CD4-positive, alpha-beta T cell treated with Interleukin-17A for 4 hours (primary cell): ENCODE data around the gene MBD5.

Experiments
- DNase-seq: peaks from one replicate; pipeline ENCODE4 v3.0.0-alpha.2; 2020; ENCODE audit warnings: mixed read lengths

The MBD5 gene

GRCh38 chr2:148026573-148026972 lies 5.7 kb downstream of the MBD5 start:
- DNase-seq = no peak

GRCh38 chr2:148027822-148028221 lies 6.9 kb downstream of the MBD5 start:
- no peak for DNase-seq

- no peak for DNase-seq
These were observed 7.9 kb downstream of the MBD5 start for GRCh38 chr2:148028781-148029180.

- no peak for DNase-seq
These were observed 10.3 kb downstream of the MBD5 start for GRCh38 chr2:148031152-148031551.

GRCh38 chr2:148032215-148032614 lies 11.3 kb downstream of the MBD5 start:
- DNase-seq = no peak

- no peak for DNase-seq
These were observed 18.9 kb downstream of the MBD5 start for GRCh38 chr2:148039783-148040182.

- DNase-seq = no peak
These were observed 21.3 kb downstream of the MBD5 start for GRCh38 chr2:148042219-148042618.

GRCh38 chr2:148044322-148044721 lies 23.4 kb downstream of the MBD5 start:
- no peak for DNase-seq

GRCh38 chr2:148046802-148047201 lies 25.9 kb downstream of the MBD5 start:
- DNase-seq = no peak

GRCh38 chr2:148048475-148049221 lies 27.8 kb downstream of the MBD5 start:
- no peak for DNase-seq

GRCh38 chr2:148049284-148049683 lies 28.4 kb downstream of the MBD5 start:
- DNase-seq = no peak

GRCh38 chr2:148052687-148053086 lies 31.8 kb downstream of the MBD5 start:
- DNase-seq = no peak

GRCh38 chr2:148058641-148059040 lies 37.8 kb downstream of the MBD5 start:
- DNase-seq = no peak

GRCh38 chr2:148063633-148064032 lies 42.7 kb downstream of the MBD5 start:
- no peak for DNase-seq

GRCh38 chr2:148065936-148066335 lies 45.0 kb downstream of the MBD5 start:
- no peak for DNase-seq

- DNase-seq = no peak
These were observed 46.9 kb downstream of the MBD5 start for GRCh38 chr2:148067801-148068200.

GRCh38 chr2:148071351-148071750 lies 50.5 kb downstream of the MBD5 start:
- DNase-seq = no peak

- no peak for DNase-seq
These were observed 75.1 kb downstream of the MBD5 start for GRCh38 chr2:148096012-148096411.

GRCh38 chr2:148102641-148103040 lies 81.8 kb downstream of the MBD5 start:
- DNase-seq = no peak

GRCh38 chr2:148103946-148104345 lies 83.1 kb downstream of the MBD5 start:
- no peak for DNase-seq

- DNase-seq = no peak
These were observed 85.4 kb downstream of the MBD5 start for GRCh38 chr2:148106331-148106730.

- no peak for DNase-seq
These were observed 87.5 kb downstream of the MBD5 start for GRCh38 chr2:148108385-148108784.

- no peak for DNase-seq
These were observed 89.3 kb downstream of the MBD5 start for GRCh38 chr2:148110184-148110583.

- DNase-seq = no peak
These were observed 101.9 kb downstream of the MBD5 start for GRCh38 chr2:148122788-148123187.

- no peak for DNase-seq
These were observed 103.4 kb downstream of the MBD5 start for GRCh38 chr2:148124271-148124670.
